Measurements from ENCODE around the gene COL24A1. TPM values are rescaled to one million over a fixed set of nuclear protein-coding genes. Genes with fewer than 3 reads are reported as not detected.
"Not testable (repeated sequence)": the region's sequence is repeated elsewhere in the genome, so short reads cannot be mapped to it uniquely, and the experiment has no call there.

The COL24A1 gene
- total RNA-seq, 2 experiments from 2014 or later = not detected

- ChIA-PET CTCF (no interaction called here), POLR2A (no interaction called here)
- Mint-ChIP-seq H3K27me3 (no peaks in the 10 kb centered on the region), H3K27ac (no peak overlapping the region), H3K9me3 (no peaks in the 10 kb centered on the region), H3K36me3 (ENCODE audit: low read depth) (no peaks in the 10 kb centered on the region), H3K4me3 (no peak overlapping the region), H3K4me1 (no peaks in the 10 kb centered on the region)
- no peak for DNase-seq
These were observed 10.0 kb downstream of the COL24A1 start for GRCh38 chr1:86146566-86146965.

- Mint-ChIP-seq H3K27me3 (no peaks in the 10 kb centered on the region), H3K9me3 (no peaks in the 10 kb centered on the region), H3K4me3 (no peak overlapping the region), H3K36me3 (ENCODE audit: low read depth) (no peaks in the 10 kb centered on the region), H3K4me1 (no peaks in the 10 kb centered on the region), H3K27ac (no peak overlapping the region)
- ChIA-PET CTCF (no interaction called here), POLR2A (no interaction called here)
- no peak for DNase-seq
These were observed 16.2 kb downstream of the COL24A1 start for GRCh38 chr1:86140281-86140880.

- POLR2A ChIA-PET = interaction anchor here (0.6 kb wide), 1 partner anchor 19 kb away, joined by 3 read pairs; no protein-coding TSS in a partner anchor
- H3K27ac Mint-ChIP-seq = no peak overlapping the region
- no peaks in the 10 kb centered on the region for H3K9me3 Mint-ChIP-seq
- H3K4me3 Mint-ChIP-seq = no peak overlapping the region
- DNase-seq = no peak
- CTCF ChIA-PET = no interaction called here
- H3K27me3 Mint-ChIP-seq = no peaks in the 10 kb centered on the region
- no peaks in the 10 kb centered on the region for H3K4me1 Mint-ChIP-seq
- no peaks in the 10 kb centered on the region for H3K36me3 Mint-ChIP-seq (ENCODE audit: low read depth)
These were observed 17.8 kb downstream of the COL24A1 start for GRCh38 chr1:86138746-86139145.

GRCh38 chr1:86137436-86137835 is 19.1 kb downstream of the COL24A1 start:
- Mint-ChIP-seq H3K27me3 (no peaks in the 10 kb centered on the region), H3K9me3 (no peaks in the 10 kb centered on the region), H3K36me3 (ENCODE audit: low read depth) (no peaks in the 10 kb centered on the region), H3K4me1 (no peaks in the 10 kb centered on the region), H3K4me3 (no peak overlapping the region), H3K27ac (no peak overlapping the region)
- CTCF ChIA-PET = no interaction called here
- POLR2A ChIA-PET = no interaction called here
- DNase-seq = no peak

- H3K9me3 Mint-ChIP-seq = no peaks in the 10 kb centered on the region
- peaks cover 9% of the 10 kb centered on the region for H3K4me1 Mint-ChIP-seq
- no peaks in the 10 kb centered on the region for H3K36me3 Mint-ChIP-seq (ENCODE audit: low read depth)
- H3K27me3 Mint-ChIP-seq = no peaks in the 10 kb centered on the region
- no peak overlapping the region for H3K27ac Mint-ChIP-seq
- ChIA-PET CTCF (no interaction called here), POLR2A (interaction anchor here (0.6 kb wide), 1 partner anchor 19 kb away, joined by 3 read pairs; no protein-coding TSS in a partner anchor)
- DNase-seq = no peak
- no peak overlapping the region for H3K4me3 Mint-ChIP-seq
These were observed 37.3 kb downstream of the COL24A1 start for GRCh38 chr1:86119214-86119764.

GRCh38 chr1:86114816-86115400 is 41.7 kb downstream of the COL24A1 start:
- Mint-ChIP-seq H3K9me3 (no peaks in the 10 kb centered on the region), H3K36me3 (ENCODE audit: low read depth) (no peaks in the 10 kb centered on the region), H3K27me3 (no peaks in the 10 kb centered on the region), H3K4me3 (no peak overlapping the region), H3K4me1 (peaks cover 9% of the 10 kb centered on the region), H3K27ac (no peak overlapping the region)
- ChIA-PET POLR2A (no interaction called here), CTCF (no interaction called here)
- DNase-seq = no peak

GRCh38 chr1:86114236-86114635 is 42.3 kb downstream of the COL24A1 start:
- Mint-ChIP-seq H3K36me3 (ENCODE audit: low read depth) (no peaks in the 10 kb centered on the region), H3K9me3 (no peaks in the 10 kb centered on the region), H3K27ac (no peak overlapping the region), H3K27me3 (no peaks in the 10 kb centered on the region), H3K4me1 (peaks cover 7% of the 10 kb centered on the region), H3K4me3 (no peak overlapping the region)
- DNase-seq = no peak
- POLR2A ChIA-PET = no interaction called here
- CTCF ChIA-PET = interaction anchor here (0.6 kb wide), 1 partner anchor 127 kb away, joined by 3 read pairs; no protein-coding TSS in a partner anchor

GRCh38 chr1:86111590-86111989 is 45.0 kb downstream of the COL24A1 start:
- H3K4me1 Mint-ChIP-seq; H3K27ac Mint-ChIP-seq; H3K36me3 Mint-ChIP-seq (ENCODE audit: low read depth); H3K27me3 Mint-ChIP-seq; DNase-seq; H3K9me3 Mint-ChIP-seq; CTCF ChIA-PET; POLR2A ChIA-PET; H3K4me3 Mint-ChIP-seq: not testable (repeated sequence)

- Mint-ChIP-seq H3K9me3 (no peaks in the 10 kb centered on the region), H3K27me3 (no peaks in the 10 kb centered on the region), H3K4me3 (no peak overlapping the region), H3K4me1 (no peaks in the 10 kb centered on the region), H3K27ac (no peak overlapping the region), H3K36me3 (ENCODE audit: low read depth) (no peaks in the 10 kb centered on the region)
- CTCF ChIA-PET = interaction anchor here (0.6 to 1.0 kb wide), 2 partner anchors 10 to 531 kb away, joined by 3 read pairs; no protein-coding TSS in a partner anchor
- POLR2A ChIA-PET = no interaction called here
- DNase-seq = no peak
These were observed 46.0 kb downstream of the COL24A1 start for GRCh38 chr1:86110451-86111129.

GRCh38 chr1:86105533-86105866 is 51.1 kb downstream of the COL24A1 start:
- DNase-seq = no peak

GRCh38 chr1:86104606-86105532 is 51.7 kb downstream of the COL24A1 start:
- no peak for DNase-seq
- H3K9me3 Mint-ChIP-seq = no peaks in the 10 kb centered on the region
- ChIA-PET CTCF (no interaction called here), POLR2A (no interaction called here)
- no peaks in the 10 kb centered on the region for H3K36me3 Mint-ChIP-seq (ENCODE audit: low read depth)
- H3K27ac Mint-ChIP-seq = no peak overlapping the region
- no peaks in the 10 kb centered on the region for H3K4me1 Mint-ChIP-seq
- H3K4me3 Mint-ChIP-seq = no peak overlapping the region
- no peaks in the 10 kb centered on the region for H3K27me3 Mint-ChIP-seq

More at GRCh38 chr1:86105533-86105866, 51.1 kb downstream of the COL24A1 start:
- CTCF ChIA-PET = no interaction called here
- Mint-ChIP-seq H3K27ac (no peak overlapping the region), H3K9me3 (no peaks in the 10 kb centered on the region), H3K4me3 (no peak overlapping the region), H3K36me3 (ENCODE audit: low read depth) (no peaks in the 10 kb centered on the region), H3K27me3 (no peaks in the 10 kb centered on the region), H3K4me1 (no peaks in the 10 kb centered on the region)
- POLR2A ChIA-PET = no interaction called here

- POLR2A ChIA-PET = no interaction called here
- H3K27me3 Mint-ChIP-seq = no peaks in the 10 kb centered on the region
- no peaks in the 10 kb centered on the region for H3K4me1 Mint-ChIP-seq
- no peaks in the 10 kb centered on the region for H3K9me3 Mint-ChIP-seq
- no peaks in the 10 kb centered on the region for H3K36me3 Mint-ChIP-seq (ENCODE audit: low read depth)
- H3K4me3 Mint-ChIP-seq = no peak overlapping the region
- CTCF ChIA-PET = interaction anchor here (0.6 to 0.7 kb wide), 2 partner anchors 451 to 759 kb away, joined by 3 read pairs; no protein-coding TSS in a partner anchor
- no peak overlapping the region for H3K27ac Mint-ChIP-seq
- no peak for DNase-seq
These were observed 55.0 kb downstream of the COL24A1 start for GRCh38 chr1:86101616-86102015.

GRCh38 chr1:86100401-86100800 is 56.2 kb downstream of the COL24A1 start:
- Mint-ChIP-seq H3K4me3 (no peak overlapping the region), H3K27ac (no peak overlapping the region), H3K27me3 (no peaks in the 10 kb centered on the region), H3K36me3 (ENCODE audit: low read depth) (no peaks in the 10 kb centered on the region), H3K4me1 (no peaks in the 10 kb centered on the region), H3K9me3 (no peaks in the 10 kb centered on the region)
- DNase-seq = no peak
- CTCF ChIA-PET = interaction anchor here (0.7 kb wide), 1 partner anchor 10 kb away, joined by 3 read pairs; no protein-coding TSS in a partner anchor
- POLR2A ChIA-PET = no interaction called here
